K562 (cell line): ENCODE data around the gene NCAPG2. TPM values are rescaled to one million over a fixed set of nuclear protein-coding genes. Genes with fewer than 3 reads are reported as not detected.

Source experiments
- CCNT2 ChIP-seq: IDR thresholded peaks from 2 replicates; pipeline ENCODE4 v1.6.1; 2011; ENCODE audit warnings: borderline replicate concordance, low read depth, mild to moderate bottlenecking, moderate library complexity, mixed read lengths, low read length; ENCODE audit not compliant: insufficient read length; ENCODE audit errors: extremely low read depth
- CREB5 ChIP-seq: fragments of 250-450 bp; sonication (Bioruptor Pico); IDR thresholded peaks from 2 replicates; pipeline ENCODE4 v1.5.0; 2020; ENCODE audit warnings: mild to moderate bottlenecking
- CXXC5 ChIP-seq: fragments of 250-450 bp; sonication (Bioruptor Pico); IDR thresholded peaks from 2 replicates; pipeline ENCODE4 v1.8.0; 2022; ENCODE audit warnings: inconsistent platforms, mild to moderate bottlenecking, moderate library complexity
- E2F5 ChIP-seq: sonication (generic); formaldehyde crosslinking; IDR thresholded peaks from 2 replicates; pipeline ENCODE4 v1.8.0; 2022; ENCODE audit warnings: mild to moderate bottlenecking, missing genetic modification reagents
- E2F6 ChIP-seq, 2 experiments: IDR thresholded peaks; 2 replicates each; pipeline ENCODE4 v1.6.1; 2011; ENCODE audit warnings: borderline replicate concordance in 1 of 2, control low read depth in 1 of 2, low read depth in 1 of 2, low read length in 1 of 2, mild to moderate bottlenecking in 1 of 2, mixed read lengths in 1 of 2, moderate library complexity in 1 of 2; ENCODE audit not compliant: insufficient read depth in 1 of 2, insufficient read length in 1 of 2, poor library complexity in 1 of 2, severe bottlenecking in 1 of 2; ENCODE audit errors: extremely low read depth in 1 of 2
- EHMT2 ChIP-seq: fragments of 450-650 bp; IDR thresholded peaks from 2 replicates; pipeline ENCODE4 v1.6.1; 2018; ENCODE audit warnings: antibody characterized with exemption
- FOXJ2 ChIP-seq: fragments of 200-800 bp; sonication (Bioruptor generic); IDR thresholded peaks from 2 replicates; pipeline ENCODE4 v1.6.1; 2016; ENCODE audit warnings: missing genetic modification characterization, missing compliant biosample characterization
- GATAD2A ChIP-seq: fragments of 450-650 bp; IDR thresholded peaks from 2 replicates; pipeline ENCODE4 v1.6.1; 2017
- MBD2 ChIP-seq: sonication (generic); IDR thresholded peaks from 2 replicates; pipeline ENCODE4 v1.6.1; 2016; ENCODE audit warnings: low read depth, borderline replicate concordance
- MEF2A ChIP-seq: IDR thresholded peaks from 2 replicates; pipeline ENCODE4 v1.6.1; 2011; ENCODE audit warnings: low read depth, mild to moderate bottlenecking, low read length, moderate library complexity; ENCODE audit not compliant: control insufficient read depth
- MTA2 ChIP-seq: fragments of 450-650 bp; IDR thresholded peaks from 2 replicates; pipeline ENCODE4 v1.6.1; 2016; ENCODE audit warnings: low read depth
- MYNN ChIP-seq, 2 experiments: sonication (generic); formaldehyde crosslinking in 1 of 2; IDR thresholded peaks; 2 replicates each; pipeline versions ENCODE4 v1.5.0 to v1.6.1; 2016 to 2020; ENCODE audit warnings: antibody characterized with exemption in 1 of 2, missing genetic modification reagents in 1 of 2
- POLR2AphosphoS2 ChIP-seq: IDR thresholded peaks from 2 replicates; pipeline ENCODE4 v1.6.1; 2012; ENCODE audit warnings: low read length, improper control_type of control experiment
- RBFOX2 ChIP-seq: fragments of 200-400 bp; formaldehyde crosslinking; IDR thresholded peaks from 2 replicates; pipeline ENCODE4 v1.6.1; 2017; ENCODE audit warnings: low read depth, mild to moderate bottlenecking, low read length, moderate library complexity
- TAF1 ChIP-seq: IDR thresholded peaks from 2 replicates; pipeline ENCODE4 v1.6.1; 2011; ENCODE audit warnings: mild to moderate bottlenecking, low read length, moderate library complexity; ENCODE audit not compliant: insufficient read depth, control insufficient read depth, severe bottlenecking; ENCODE audit errors: extremely low read depth
- TCF7 ChIP-seq: sonication (generic); IDR thresholded peaks from 2 replicates; pipeline ENCODE4 v1.6.1; 2016; ENCODE audit warnings: antibody characterized with exemption, borderline replicate concordance
- TEAD1 ChIP-seq, 2 experiments: fragments of 450-650 bp in 1 of 2; sonication (generic) in 1 of 2; formaldehyde crosslinking; IDR thresholded peaks; 2 replicates each; pipeline versions ENCODE4 v1.4.0 to v1.8.0; 2020 to 2022; ENCODE audit warnings: mild to moderate bottlenecking in 2 of 2, missing genetic modification reagents in 1 of 2
- THRB ChIP-seq: fragments of 450-650 bp; formaldehyde crosslinking; conservative IDR thresholded peaks from 2 replicates; pipeline ENCODE4 v1.4.0; 2022; ENCODE audit warnings: mild to moderate bottlenecking, missing genetic modification characterization
- XRCC4 ChIP-seq: IDR thresholded peaks from one replicate; pipeline ENCODE4 v1.6.1; 2011; ENCODE audit not compliant: insufficient read depth, insufficient read length; ENCODE audit errors: extremely low read depth
- ZBTB7A ChIP-seq: IDR thresholded peaks from 2 replicates; pipeline ENCODE4 v1.6.1; 2011; ENCODE audit warnings: low read depth, mild to moderate bottlenecking, low read length, moderate library complexity, borderline replicate concordance; ENCODE audit not compliant: control insufficient read depth
- ZC3H11A ChIP-seq: IDR thresholded peaks from 2 replicates; pipeline ENCODE4 v1.6.1; 2012; ENCODE audit warnings: low read depth, low read length, improper control_type of control experiment
- ZNF24 ChIP-seq: fragments of 450-650 bp; IDR thresholded peaks from 2 replicates; pipeline ENCODE4 v1.6.1; 2016
- ZNF274 ChIP-seq: IDR thresholded peaks from 2 replicates; pipeline ENCODE4 v1.6.1; 2011; ENCODE audit warnings: low read depth, mild to moderate bottlenecking, low read length, moderate library complexity, borderline replicate concordance
- ZNF668 ChIP-seq: fragments of 250-450 bp; sonication (Bioruptor Pico); IDR thresholded peaks from 2 replicates; pipeline ENCODE4 v1.8.0; 2022; ENCODE audit warnings: mild to moderate bottlenecking, inconsistent platforms
- polyA plus RNA-seq, 8 experiments: library from polyadenylated mRNA; depleted of rRNA in 4 of 8; stranded (reverse) in 5 of 8; unstranded in 3 of 8; fragments of >200 nt; fragmentation: Nextera tagmentation in 2 of 8; fragmentation: Illumina TruSeq in 1 of 8; extraction: Ambion mirVana in 2 of 8; extraction: Trizol in 1 of 8; gene quantifications; 2 replicates each; pipeline versions ENCODE4 v1.2.1 to v1.2.3, GENCODE V29; 2011 to 2014; ENCODE audit warnings: inconsistent platforms in 1 of 8, missing spikeins in 1 of 8
- total RNA-seq, 7 experiments: library from RNA; depleted of rRNA in 6 of 7; stranded (reverse); fragments of >200 nt in 6 of 7; fragmentation: Illumina TruSeq in 2 of 7; extraction: Trizol in 2 of 7; gene quantifications; 2 replicates each; pipeline versions ENCODE4 v1.2.1 to v1.2.3, GENCODE V29; 2011 to 2021; ENCODE audit warnings: low replicate concordance in 1 of 7

Gene NCAPG2
- total and polyA plus RNA-seq, 9 of the 15 experiments (the other 6 are each of a cell fraction or from before 2014, with no cell fraction given): 21.5 to 127 (median 86.1) TPM

GRCh38 chr7:158740657-158741293, 36.2 kb upstream of the NCAPG2 start (continued):
- TF ChIP-seq MTA2 (peak; percentile 66), XRCC4 (no peak), FOXJ2 (tag) (peak; percentile 48; the same call in 1 of the 2 replicates), TAF1 (peak; percentile 17), CCNT2 (peak; percentile 48), MYNN (IDR thresholded peaks at IDR 0.05) (no peak; the same call in 1 of the 2 replicates), MYNN (CRISPR knock-in tag; IDR thresholded peaks at IDR 0.05) (no peak), RBFOX2 (peak; percentile 37; the same call in 1 of the 2 replicates), ZBTB7A (no peak), ZC3H11A (no peak), E2F5 (CRISPR knock-in tag) (no peak), ZNF668 (CRISPR knock-in tag) (no peak), E2F6 (IDR thresholded peaks at IDR 0.05; ENCODE audit: borderline replicate concordance in 1 of 2, extremely low read depth in 1 of 2, insufficient read depth in 1 of 2, insufficient read length in 1 of 2, low read depth in 1 of 2, low read length in 1 of 2, poor library complexity in 1 of 2, severe bottlenecking in 1 of 2) (peak in 1 of 2 experiments; percentile 25), CREB5 (no peak), MBD2 (peak; percentile 71), MEF2A (peak; percentile 92), TCF7 (peak; percentile 51; the same call in 1 of the 2 replicates), CXXC5 (CRISPR knock-in tag) (peak; percentile 53), TEAD1 (CRISPR knock-in tag; IDR thresholded peaks at IDR 0.05) (0 out of 4 replicates have a peak, but pooled peaks of 1 of the 2 experiments have one; percentile 38), ZNF274 (no peak), EHMT2 (peak; percentile 58; the same call in 1 of the 2 replicates), ZNF24 (no peak), THRB (CRISPR knock-in tag) (no peak), GATAD2A (no peak), POLR2AphosphoS2 (no peak)
